GM12878 (cell line): ENCODE results near the gene SLCO2B1. TPM values are rescaled to one million over a fixed set of nuclear protein-coding genes. Genes with fewer than 3 reads are reported as not detected.

Experiments
- ATAC-seq: fragments of 200-7000 bp; cut with Tn5 transposase; 3 replicates; pipeline ENCODE4 v1.9.1; 2020; ENCODE audit warnings: mild to moderate bottlenecking, moderate library complexity
- BruUV-seq: library from RNA; stranded (reverse); fragments of 400-500 nt; replicated peaks from 2 replicates; lab custom pipeline; 2021; lab: Mats Ljungman, UMichigan
- CTCF ChIA-PET: fragments of 300-600 bp; sonication (Branson Sonifier 250); formaldehyde crosslinking; extraction: SDS; loops from one replicate; lab custom pipeline; 2021; ENCODE audit warnings: inconsistent platforms; lab: Yijun Ruan, JAX
- POLR2A ChIA-PET: fragments of 350-600 bp; formaldehyde crosslinking; extraction: SDS; loops from one replicate; lab custom pipeline; 2021; ENCODE audit warnings: inconsistent platforms; lab: Charles Lee
- RAD21 ChIA-PET: fragments of 300-600 bp; sonication (Branson Sonifier 250); formaldehyde crosslinking; loops from one replicate; lab custom pipeline; 2023; ENCODE audit warnings: antibody characterized with exemption; ENCODE audit not compliant: unreplicated experiment; lab: Charles Lee
- SMC1A ChIA-PET: fragments of 300-600 bp; sonication (Branson Sonifier 250); formaldehyde crosslinking; loops from one replicate; lab custom pipeline; 2023; ENCODE audit not compliant: unreplicated experiment, uncharacterized antibody; lab: Charles Lee
- DNase-seq: peaks from one replicate; pipeline ENCODE4 v3.0.0-alpha.2; 2011; ENCODE audit warnings: low read depth, low spot score
- FAIRE-seq: peaks from 3 replicates; lab custom pipeline; 2011; peaks lifted over from hg19 to GRCh38; lab: Jason Lieb, UNC
- H2AFZ ChIP-seq: 2 replicates; pipeline ENCODE4 v1.6.0; 2011; ENCODE audit warnings: low read depth, low read length, control low read depth; ENCODE audit not compliant: control insufficient read depth
- H3K27ac ChIP-seq: 2 replicates; pipeline ENCODE4 v1.5.1; 2011; ENCODE audit warnings: control low read depth; ENCODE audit not compliant: control insufficient read depth, insufficient read depth
- H3K27me3 ChIP-seq, 2 experiments: replicated peaks in 1 of 2; 2 replicates each; pipeline versions ENCODE4 v1.6.0 to v1.6.1; 2011; ENCODE audit warnings: low read length in 1 of 2; ENCODE audit not compliant: control insufficient read depth in 2 of 2, insufficient read depth in 2 of 2
- H3K36me3 ChIP-seq, 2 experiments: 2 replicates each; pipeline ENCODE4 v1.5.1; 2011; ENCODE audit warnings: low read length in 1 of 2; ENCODE audit not compliant: control insufficient read depth in 2 of 2, insufficient read depth in 2 of 2
- H3K4me1 ChIP-seq: 2 replicates; pipeline ENCODE4 v1.6.1; 2011; ENCODE audit warnings: mild to moderate bottlenecking, low read length, moderate library complexity, mixed read lengths; ENCODE audit not compliant: control insufficient read depth, insufficient read depth
- H3K4me2 ChIP-seq: 2 replicates; pipeline ENCODE4 v1.6.0; 2011; ENCODE audit warnings: control low read depth; ENCODE audit not compliant: control insufficient read depth, insufficient read depth
- H3K4me3 ChIP-seq: fragments of 200-600 bp; sonication (generic); 2 replicates; pipeline ENCODE4 v1.5.1; 2016
- H3K79me2 ChIP-seq: 2 replicates; pipeline ENCODE4 v1.6.0; 2011; ENCODE audit warnings: low read length; ENCODE audit not compliant: control insufficient read depth, insufficient read depth
- H3K9ac ChIP-seq: 2 replicates; pipeline ENCODE4 v1.8.0; 2011; ENCODE audit warnings: low read length, control low read depth, mixed read lengths; ENCODE audit not compliant: control insufficient read depth, insufficient read depth
- H3K9me3 ChIP-seq: replicated peaks from 3 replicates; pipeline ENCODE4 v1.5.1; 2011; ENCODE audit warnings: mild to moderate bottlenecking, low read length; ENCODE audit not compliant: control insufficient read depth, insufficient read depth
- H4K20me1 ChIP-seq: 2 replicates; pipeline ENCODE4 v1.6.0; 2011; ENCODE audit not compliant: control insufficient read depth, insufficient read depth
- ESRRA ChIP-seq: IDR thresholded peaks from 2 replicates; pipeline ENCODE4 v1.6.1; 2012; ENCODE audit warnings: mild to moderate bottlenecking, low read length, improper control_type of control experiment
- HDGF ChIP-seq: fragments of 450-650 bp; IDR thresholded peaks from 2 replicates; pipeline ENCODE4 v1.6.1; 2016; ENCODE audit warnings: antibody characterized with exemption
- IKZF1 ChIP-seq: fragments of 450-650 bp; conservative IDR thresholded peaks from 2 replicates; pipeline ENCODE4 v1.6.1; 2017; ENCODE audit warnings: antibody characterized with exemption, mild to moderate bottlenecking
- JUND ChIP-seq: IDR thresholded peaks from 2 replicates; pipeline ENCODE4 v1.6.1; 2012; ENCODE audit warnings: low read depth, mild to moderate bottlenecking, low read length, improper control_type of control experiment, moderate library complexity
- RUNX3 ChIP-seq: IDR thresholded peaks from 2 replicates; pipeline ENCODE4 v1.6.1; 2012; ENCODE audit warnings: low read length, inconsistent platforms
- SREBF1 ChIP-seq: IDR thresholded peaks from 2 replicates; pipeline ENCODE4 v1.6.1; 2012; ENCODE audit warnings: mild to moderate bottlenecking, low read length
- ZBTB4 ChIP-seq: fragments of 450-650 bp; formaldehyde crosslinking; IDR thresholded peaks from 2 replicates; pipeline ENCODE4 v1.4.0; 2022; ENCODE audit warnings: mild to moderate bottlenecking, moderate library complexity
- WGBS: methylation state at CpG from one replicate; pipeline ENCODE4 v1.1.6; 2016; ENCODE audit warnings: low lambda C conversion rate; ENCODE audit not compliant: insufficient replicate concordance, insufficient coverage; ENCODE audit errors: missing lambda C conversion rate; 5-methylcytosine and 5-hydroxymethylcytosine counted together
- in situ Hi-C: fragments of 300-500 bp; cut with MboI; formaldehyde crosslinking; loops from 9 replicates; pipeline ENCODE4 v1.14.3; 2018; ENCODE audit warnings: mixed read lengths
- intact Hi-C: fragments of 100-400 bp; cut with micrococcal nuclease; formaldehyde crosslinking; loops from one replicate; pipeline ENCODE4 v1.14.2; 2022; ENCODE audit not compliant: unreplicated experiment
- polyA plus RNA-seq, 11 experiments: library from polyadenylated mRNA; depleted of rRNA in 4 of 11; unstranded in 6 of 11; stranded (reverse) in 5 of 11; fragments of >200 nt; fragmentation: Nextera tagmentation in 4 of 11; fragmentation: Illumina TruSeq in 1 of 11; extraction: Ambion mirVana in 4 of 11; extraction: Trizol in 1 of 11; gene quantifications; 1 replicate in 1 of 11; 2 replicates in 10 of 11; pipeline versions ENCODE4 v1.2.1 to v1.2.3, GENCODE V29; 2011 to 2016; ENCODE audit warnings: inconsistent platforms in 2 of 11, missing spikeins in 2 of 11, low read depth in 1 of 11
- total RNA-seq, 4 experiments: library from RNA; depleted of rRNA in 3 of 4; stranded (reverse); fragments of >200 nt in 3 of 4; fragmentation: Illumina TruSeq in 1 of 4; extraction: Trizol in 1 of 4; gene quantifications; 2 replicates each; pipeline versions ENCODE4 v1.2.1 to v1.2.3, GENCODE V29; 2013 to 2021
- TF ChIP-seq, protein P1 (sequence below): fragments of 450-650 bp; IDR thresholded peaks from 2 replicates; pipeline ENCODE4 v1.6.1; 2017; ENCODE audit warnings: mild to moderate bottlenecking

Gene SLCO2B1
- total and polyA plus RNA-seq, 10 of the 15 experiments (the other 5 are each of a cell fraction or from before 2014, with no cell fraction given): 0.05 to 3.5 (median 0.93) TPM; not detected in 2

DNA sequence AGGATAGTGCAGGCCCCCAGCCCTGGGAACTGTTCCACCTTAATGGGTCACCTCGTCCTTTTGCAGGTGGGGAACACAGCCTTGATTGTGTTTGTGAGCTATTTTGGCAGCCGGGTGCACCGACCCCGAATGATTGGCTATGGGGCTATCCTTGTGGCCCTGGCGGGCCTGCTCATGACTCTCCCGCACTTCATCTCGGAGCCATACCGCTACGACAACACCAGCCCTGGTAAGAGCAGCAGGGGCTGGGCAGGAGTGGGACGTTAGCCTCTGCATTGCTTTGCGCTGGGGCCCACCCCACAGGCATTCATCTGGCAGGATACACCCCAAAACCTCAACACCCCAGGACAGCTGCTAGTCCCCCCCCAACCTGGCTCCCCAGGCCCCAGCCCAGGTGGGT is 14.8 kb downstream of the SLCO2B1 start:
- H3K4me2 ChIP-seq: no peak overlapping the region
- H3K27me3 ChIP-seq: no peaks in the 10 kb centered on the region; a peak in 1 of 4 replicates
- no peak for TF ChIP-seq SREBF1
- no peak for TF ChIP-seq JUND
- TF ChIP-seq HDGF: no peak
- TF ChIP-seq RUNX3: no peak
- TF ChIP-seq, protein P1, sequence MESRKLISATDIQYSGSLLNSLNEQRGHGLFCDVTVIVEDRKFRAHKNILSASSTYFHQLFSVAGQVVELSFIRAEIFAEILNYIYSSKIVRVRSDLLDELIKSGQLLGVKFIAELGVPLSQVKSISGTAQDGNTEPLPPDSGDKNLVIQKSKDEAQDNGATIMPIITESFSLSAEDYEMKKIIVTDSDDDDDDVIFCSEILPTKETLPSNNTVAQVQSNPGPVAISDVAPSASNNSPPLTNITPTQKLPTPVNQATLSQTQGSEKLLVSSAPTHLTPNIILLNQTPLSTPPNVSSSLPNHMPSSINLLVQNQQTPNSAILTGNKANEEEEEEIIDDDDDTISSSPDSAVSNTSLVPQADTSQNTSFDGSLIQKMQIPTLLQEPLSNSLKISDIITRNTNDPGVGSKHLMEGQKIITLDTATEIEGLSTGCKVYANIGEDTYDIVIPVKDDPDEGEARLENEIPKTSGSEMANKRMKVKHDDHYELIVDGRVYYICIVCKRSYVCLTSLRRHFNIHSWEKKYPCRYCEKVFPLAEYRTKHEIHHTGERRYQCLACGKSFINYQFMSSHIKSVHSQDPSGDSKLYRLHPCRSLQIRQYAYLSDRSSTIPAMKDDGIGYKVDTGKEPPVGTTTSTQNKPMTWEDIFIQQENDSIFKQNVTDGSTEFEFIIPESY: no peak
- TF ChIP-seq ZBTB4 (CRISPR knock-in tag): no peak
- no peak for TF ChIP-seq IKZF1
- no peak for TF ChIP-seq ESRRA
- TF ChIP-seq, all 136 proteins: peak for 0
- FAIRE-seq (no peak), DNase-seq (no peak), ATAC-seq (no peak)
- H3K36me3 ChIP-seq: no peaks in the 10 kb centered on the region
- no TSS peak for BruUV-seq
- CTCF ChIA-PET: no interaction called here
- no peaks in the 10 kb centered on the region for H3K79me2 ChIP-seq
- no peaks in the 10 kb centered on the region for H3K9me3 ChIP-seq
- RAD21 ChIA-PET: no interaction called here
- no peaks in the 10 kb centered on the region for H3K4me1 ChIP-seq
- in situ Hi-C loops: no loop called here
- H3K27ac ChIP-seq: no peak overlapping the region
- intact Hi-C loops: no loop called here
- no peak overlapping the region for H2AFZ ChIP-seq
- SMC1A ChIA-PET: interaction anchor here (0.6 kb wide), 1 partner anchor 44 kb away, joined by 3 read pairs; no protein-coding TSS in a partner anchor
- no peaks in the 10 kb centered on the region for H4K20me1 ChIP-seq
- WGBS: 63% methylated on average over 11 of the region's 11 CpGs
- POLR2A ChIA-PET: no interaction called here
- H3K4me3 ChIP-seq: no peak overlapping the region
- H3K9ac ChIP-seq: no peak overlapping the region
